AG04450 (cell line): ENCODE measurements around the gene TEX38. TPM values are rescaled to one million over a fixed set of nuclear protein-coding genes. Genes with fewer than 3 reads are reported as not detected.
A peak's percentile ranks its signal among the peaks of the same experiment; 100 is the strongest.

Source experiments
- CTCF ChIA-PET: fragments of 300-600, 350-600 bp; formaldehyde crosslinking; extraction: SDS; loops from one replicate; lab custom pipeline; 2022; ENCODE audit warnings: antibody characterized with exemption, inconsistent platforms; lab: Charles Lee
- POLR2A ChIA-PET: fragments of 350-600 bp; formaldehyde crosslinking; extraction: SDS; loops from one replicate; lab custom pipeline; 2021; ENCODE audit warnings: antibody characterized with exemption, inconsistent platforms; lab: Yijun Ruan, JAX
- DNase-seq: peaks from one replicate; pipeline ENCODE4 v3.0.0-alpha.2; 2011; ENCODE audit warnings: low read depth, low spot score
- H3K27ac ChIP-seq: one replicate; pipeline ENCODE4 v1.5.1; 2012; ENCODE audit warnings: low read depth, low read length, control low read depth
- H3K27me3 ChIP-seq: one replicate; pipeline ENCODE4 v1.6.0; 2012; ENCODE audit warnings: low read length; ENCODE audit not compliant: control insufficient read depth, insufficient read depth
- H3K4me3 ChIP-seq: 2 replicates; pipeline ENCODE4 v1.5.1; 2011; ENCODE audit warnings: mild to moderate bottlenecking, low read depth, low read length, control low read depth
- H3K9me3 ChIP-seq: 2 replicates; pipeline ENCODE4 v1.5.1; 2012; ENCODE audit warnings: low read length; ENCODE audit not compliant: control insufficient read depth, insufficient read depth
- polyA minus RNA-seq: library from RNA; depleted of rRNA, polyadenylated mRNA; stranded (reverse); fragments of >200 nt; gene quantifications from 2 replicates; pipeline ENCODE4 v1.2.3, GENCODE V29; 2011; rRNA and poly(A)+ RNA removed
- polyA plus RNA-seq: library from polyadenylated mRNA; depleted of rRNA; stranded (reverse); fragments of >200 nt; gene quantifications from 2 replicates; pipeline ENCODE4 v1.2.3, GENCODE V29; 2011; rRNA removed
- TF ChIP-seq, protein P1 (sequence below): IDR thresholded peaks from 2 replicates; pipeline ENCODE4 v1.5.1; 2011; ENCODE audit warnings: low read depth, low read length, control low read depth, inconsistent platforms

Gene TEX38
- polyA plus RNA-seq (not detected in 2 replicates), polyA minus RNA-seq (not detected in 2 replicates)

DNA sequence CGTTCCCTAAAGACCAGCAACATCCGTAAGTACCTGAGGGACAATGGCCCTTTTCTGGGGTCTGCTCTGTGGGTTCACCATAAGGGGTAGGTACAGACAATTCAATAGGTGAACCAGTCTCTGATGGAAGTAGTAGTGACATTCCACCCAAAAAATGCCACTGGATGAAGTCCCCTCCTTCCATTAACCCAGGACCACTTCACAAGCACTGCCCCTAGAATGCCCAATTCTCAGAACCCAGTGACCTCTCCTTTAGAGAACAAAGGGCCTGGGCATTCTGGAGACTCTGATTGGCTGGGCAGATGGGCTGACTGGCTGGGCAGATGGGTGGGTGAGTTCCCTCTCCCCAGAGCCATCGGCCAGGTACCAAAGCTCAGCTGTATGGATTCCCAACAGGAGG lies at the start of gene TEX38:
Gene TEX38, plus strand, starts transcription at position 301 of the 400 bp plus-strand sequence. Its CDS starts 81 bp downstream, at position 382.
- CTCF ChIA-PET = no interaction called here
- DNase-seq = no peak
- TF ChIP-seq, protein P1, sequence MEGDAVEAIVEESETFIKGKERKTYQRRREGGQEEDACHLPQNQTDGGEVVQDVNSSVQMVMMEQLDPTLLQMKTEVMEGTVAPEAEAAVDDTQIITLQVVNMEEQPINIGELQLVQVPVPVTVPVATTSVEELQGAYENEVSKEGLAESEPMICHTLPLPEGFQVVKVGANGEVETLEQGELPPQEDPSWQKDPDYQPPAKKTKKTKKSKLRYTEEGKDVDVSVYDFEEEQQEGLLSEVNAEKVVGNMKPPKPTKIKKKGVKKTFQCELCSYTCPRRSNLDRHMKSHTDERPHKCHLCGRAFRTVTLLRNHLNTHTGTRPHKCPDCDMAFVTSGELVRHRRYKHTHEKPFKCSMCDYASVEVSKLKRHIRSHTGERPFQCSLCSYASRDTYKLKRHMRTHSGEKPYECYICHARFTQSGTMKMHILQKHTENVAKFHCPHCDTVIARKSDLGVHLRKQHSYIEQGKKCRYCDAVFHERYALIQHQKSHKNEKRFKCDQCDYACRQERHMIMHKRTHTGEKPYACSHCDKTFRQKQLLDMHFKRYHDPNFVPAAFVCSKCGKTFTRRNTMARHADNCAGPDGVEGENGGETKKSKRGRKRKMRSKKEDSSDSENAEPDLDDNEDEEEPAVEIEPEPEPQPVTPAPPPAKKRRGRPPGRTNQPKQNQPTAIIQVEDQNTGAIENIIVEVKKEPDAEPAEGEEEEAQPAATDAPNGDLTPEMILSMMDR = no peak
- no peak within 1 kb of the TSS for H3K27ac ChIP-seq
- no peaks in the 10 kb centered on the region for H3K27me3 ChIP-seq
- no peaks in the 10 kb centered on the region for H3K9me3 ChIP-seq
- H3K4me3 ChIP-seq = no peak within 1 kb of the TSS
- POLR2A ChIA-PET = no interaction called here

DNA sequence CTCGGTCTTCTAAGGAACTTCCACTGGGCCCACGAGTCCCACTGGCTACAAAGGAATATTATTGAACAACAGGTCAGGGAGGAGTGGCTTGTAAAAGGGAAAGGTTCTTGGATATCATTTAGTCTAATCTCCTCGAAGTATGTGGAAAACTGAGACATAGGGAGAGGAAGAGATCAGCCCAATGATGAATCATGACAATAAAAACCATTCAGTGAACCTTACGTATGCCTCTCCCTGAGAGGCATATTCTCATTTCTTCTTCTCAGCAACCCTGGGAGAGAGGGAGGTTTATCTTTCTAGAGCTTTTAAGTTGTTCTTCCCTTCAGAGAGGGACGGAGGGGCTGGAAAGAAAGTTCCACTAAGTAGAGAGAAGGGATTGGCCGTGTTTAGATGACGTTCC lies 49.7 kb upstream of the TEX38 start:
- POLR2A ChIA-PET = no interaction called here
- TF ChIP-seq, protein P1 = no peak
- no peak for DNase-seq
- no peak overlapping the region for H3K27ac ChIP-seq
- H3K4me3 ChIP-seq = no peak overlapping the region
- peaks cover 5% of the 10 kb centered on the region for H3K27me3 ChIP-seq
- H3K9me3 ChIP-seq = no peaks in the 10 kb centered on the region
- CTCF ChIA-PET = interaction anchor here (0.6 to 6.3 kb wide), 8 partner anchors 9 to 1319 kb away, joined by 3 to 54 read pairs (median 4); no protein-coding TSS in a partner anchor

DNA sequence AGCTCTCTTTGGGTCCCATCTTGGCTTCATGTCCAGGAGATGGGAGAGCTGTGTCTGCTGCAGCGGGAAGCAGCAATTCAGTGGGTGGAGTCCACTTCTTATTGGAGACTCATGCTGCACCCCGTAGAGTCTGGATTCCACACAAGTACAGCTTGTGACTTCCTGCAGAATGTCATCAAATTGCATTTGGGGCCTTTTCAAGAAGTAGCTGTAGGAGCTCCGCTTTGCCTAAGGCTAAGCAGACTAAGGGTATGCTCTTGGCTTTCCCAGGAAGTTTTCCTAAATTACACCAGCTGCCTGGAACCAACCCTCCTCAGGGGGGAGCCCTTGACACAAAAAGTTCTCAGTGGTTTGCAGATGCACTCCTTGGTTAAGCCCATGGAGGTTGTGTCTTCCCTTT lies 49.3 kb upstream of the TEX38 start:
- Histone ChIP-seq H3K9me3 (no peaks in the 10 kb centered on the region), H3K27me3 (peaks cover 5% of the 10 kb centered on the region), H3K27ac (no peak overlapping the region), H3K4me3 (no peak overlapping the region)
- TF ChIP-seq, protein P1 = peak; percentile 52
- no peak for DNase-seq
- POLR2A ChIA-PET = no interaction called here
- CTCF ChIA-PET = interaction anchor here (0.6 to 6.3 kb wide), 8 partner anchors 8 to 1319 kb away, joined by 3 to 54 read pairs (median 4); no protein-coding TSS in a partner anchor

DNA sequence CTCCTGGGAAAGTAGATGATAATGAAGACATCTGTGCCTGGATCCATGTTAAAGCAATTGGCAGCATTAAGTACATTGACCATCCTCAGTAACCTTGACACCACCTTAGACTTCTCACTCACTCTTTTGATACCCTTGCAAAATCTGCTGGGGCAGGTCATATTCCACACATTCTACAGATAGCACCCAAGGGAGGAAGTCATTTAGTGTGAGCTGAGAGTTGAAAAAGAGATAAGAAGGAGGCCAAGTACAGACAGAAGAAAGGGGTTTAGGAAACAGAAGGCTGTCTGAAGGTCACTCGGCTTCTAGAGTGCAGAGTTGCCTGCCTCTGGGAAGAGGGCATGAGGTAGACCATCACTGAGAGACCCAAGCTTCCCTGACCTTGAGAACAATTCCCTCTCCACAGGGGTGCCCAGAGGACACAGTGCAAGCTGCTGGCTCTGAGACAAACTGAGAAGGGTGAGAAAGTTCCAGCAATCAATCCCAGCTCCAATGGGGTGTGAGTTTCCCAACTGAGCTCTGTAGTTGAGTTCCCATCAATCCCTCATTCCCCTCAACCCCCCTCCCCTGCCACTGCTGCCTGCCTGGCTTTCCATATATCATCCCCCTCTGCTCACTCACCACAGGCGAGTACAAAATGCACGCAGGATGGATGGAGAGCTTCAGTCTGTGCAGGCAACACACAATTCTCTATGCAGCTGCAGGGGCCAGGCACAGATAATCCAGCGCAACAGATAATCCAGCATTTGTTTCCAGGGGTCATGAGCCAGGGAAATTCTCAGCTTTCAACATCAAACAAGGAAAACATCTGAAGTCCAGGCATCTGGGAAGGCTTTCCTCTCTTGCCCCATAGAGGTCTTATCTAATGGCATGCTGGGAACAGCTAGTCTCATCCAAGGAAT lies 47.7 kb upstream of the TEX38 start:
- POLR2A ChIA-PET = no interaction called here
- Histone ChIP-seq H3K27ac (no peak overlapping the region), H3K27me3 (peaks cover 5% of the 10 kb centered on the region), H3K9me3 (no peaks in the 10 kb centered on the region), H3K4me3 (no peak overlapping the region)
- CTCF ChIA-PET = interaction anchor here (0.6 to 6.3 kb wide), 4 partner anchors 8 to 102 kb away, joined by 3 to 54 read pairs (median 4); partner anchors contain the start of gene MKNK1
- TF ChIP-seq, protein P1 = no peak
- DNase-seq = no peak

DNA sequence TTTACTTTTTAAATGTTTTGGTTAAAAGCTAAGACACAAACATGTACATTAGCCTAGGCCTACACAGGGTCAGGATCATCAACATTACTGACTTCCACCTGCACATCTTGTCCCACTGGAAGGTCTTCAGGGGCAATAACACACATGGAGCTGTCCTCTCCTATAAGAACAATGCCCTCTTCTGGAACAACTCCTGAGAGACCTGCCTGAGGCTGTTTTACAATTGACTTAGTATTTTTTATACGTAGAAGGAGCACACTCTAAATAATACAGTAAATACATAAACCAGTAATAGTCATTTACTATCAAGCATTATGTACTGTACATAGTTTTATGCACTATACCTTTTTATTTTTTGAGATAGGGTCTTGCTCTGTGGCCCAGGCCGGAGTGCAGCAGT lies 40.9 kb upstream of the TEX38 start:
- ChIA-PET CTCF (interaction anchor here (0.6 to 1.0 kb wide), 2 partner anchors 8 to 224 kb away, joined by 3 read pairs; no protein-coding TSS in a partner anchor), POLR2A (interaction anchor here (1.1 kb wide), 1 partner anchor 13 kb away, joined by 3 read pairs; no protein-coding TSS in a partner anchor)
- TF ChIP-seq, protein P1 = no peak
- DNase-seq = no peak
- Histone ChIP-seq H3K27ac (no peak overlapping the region), H3K4me3 (no peak overlapping the region), H3K27me3 (no peaks in the 10 kb centered on the region), H3K9me3 (no peaks in the 10 kb centered on the region)
